ENCODE results near the gene PSMB10.

PSMB10 gene

GRCh38 chr16:67935101-67935401 is 1.6 kb downstream of the PSMB10 start:
- H3K4me3 ChIP-seq (ENCODE audit: low read depth, low read length), result peak overlapping the region; percentile 100
- TF ChIP-seq, protein P1, sequence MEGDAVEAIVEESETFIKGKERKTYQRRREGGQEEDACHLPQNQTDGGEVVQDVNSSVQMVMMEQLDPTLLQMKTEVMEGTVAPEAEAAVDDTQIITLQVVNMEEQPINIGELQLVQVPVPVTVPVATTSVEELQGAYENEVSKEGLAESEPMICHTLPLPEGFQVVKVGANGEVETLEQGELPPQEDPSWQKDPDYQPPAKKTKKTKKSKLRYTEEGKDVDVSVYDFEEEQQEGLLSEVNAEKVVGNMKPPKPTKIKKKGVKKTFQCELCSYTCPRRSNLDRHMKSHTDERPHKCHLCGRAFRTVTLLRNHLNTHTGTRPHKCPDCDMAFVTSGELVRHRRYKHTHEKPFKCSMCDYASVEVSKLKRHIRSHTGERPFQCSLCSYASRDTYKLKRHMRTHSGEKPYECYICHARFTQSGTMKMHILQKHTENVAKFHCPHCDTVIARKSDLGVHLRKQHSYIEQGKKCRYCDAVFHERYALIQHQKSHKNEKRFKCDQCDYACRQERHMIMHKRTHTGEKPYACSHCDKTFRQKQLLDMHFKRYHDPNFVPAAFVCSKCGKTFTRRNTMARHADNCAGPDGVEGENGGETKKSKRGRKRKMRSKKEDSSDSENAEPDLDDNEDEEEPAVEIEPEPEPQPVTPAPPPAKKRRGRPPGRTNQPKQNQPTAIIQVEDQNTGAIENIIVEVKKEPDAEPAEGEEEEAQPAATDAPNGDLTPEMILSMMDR (IDR thresholded peaks at IDR 0.05; ENCODE audit: insufficient read depth, low read length, missing control alignments), result no peak
- ChIA-PET POLR2A (interaction anchor here (0.8 to 2.5 kb wide), 12 partner anchors 11 to 263 kb away, joined by 3 to 11 read pairs (median 4); no protein-coding TSS in a partner anchor), CTCF (interaction anchor here (0.9 to 16.7 kb wide), 14 partner anchors 9 to 441 kb away, joined by 3 to 227 read pairs (median 4); partner anchors contain the start of gene NRN1L)
- DNase-seq (ENCODE audit: low read depth, low spot score), result no peak

DNA sequence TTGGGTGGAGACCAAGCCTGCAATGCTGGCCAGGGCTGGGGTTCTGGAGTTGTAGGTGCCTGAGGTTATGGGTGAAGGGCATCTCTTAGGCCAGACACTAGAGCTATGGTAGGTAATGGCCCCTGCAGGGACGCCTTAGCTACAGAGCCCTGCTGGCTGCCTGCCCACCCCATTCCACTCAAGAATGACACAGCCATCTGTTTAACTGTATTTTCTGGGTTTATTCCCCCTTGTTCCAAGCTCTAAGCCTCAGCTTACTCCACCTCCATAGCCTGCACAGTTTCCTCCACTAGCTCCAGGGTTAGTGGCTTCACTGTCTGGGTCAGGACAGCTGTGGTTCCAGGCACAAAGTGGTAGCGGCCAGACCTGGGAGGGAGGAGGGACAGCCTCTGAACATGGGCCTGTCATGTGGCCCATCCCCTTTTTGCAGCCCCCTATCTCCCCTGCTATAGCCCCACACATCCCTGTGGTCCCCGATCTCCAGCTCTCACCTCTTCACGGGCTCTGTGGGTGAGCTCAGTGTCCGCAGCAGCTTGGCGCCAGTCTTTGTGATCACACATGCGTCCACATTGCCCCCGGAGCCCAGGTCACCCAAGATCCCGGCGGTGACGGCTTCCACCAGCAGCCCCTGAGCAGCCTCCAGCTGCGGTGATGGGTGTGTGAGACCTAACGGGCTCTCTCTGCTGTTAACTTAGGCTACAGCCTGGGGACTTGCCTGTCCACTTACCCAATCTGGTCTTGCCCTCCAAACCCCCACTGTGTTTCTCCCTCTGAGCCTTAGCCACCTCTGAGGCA is 2.1 kb downstream of the PSMB10 start:
- ChIA-PET CTCF (interaction anchor here (0.9 to 16.7 kb wide), 15 partner anchors 9 to 440 kb away, joined by 3 to 227 read pairs (median 4); partner anchors contain the start of gene NRN1L), POLR2A (interaction anchor here (0.8 to 2.5 kb wide), 6 partner anchors 10 to 101 kb away, joined by 3 to 9 read pairs (median 4); no protein-coding TSS in a partner anchor)
- DNase-seq (ENCODE audit: low read depth, low spot score), result no peak
- peak overlapping the region; percentile 100 for H3K4me3 ChIP-seq (ENCODE audit: low read depth, low read length)
- TF ChIP-seq, protein P1 (IDR thresholded peaks at IDR 0.05; ENCODE audit: insufficient read depth, low read length, missing control alignments), result no peak

GRCh38 chr16:67933805-67934204 is 2.8 kb downstream of the PSMB10 start:
- CTCF ChIA-PET, result interaction anchor here (1.2 to 16.7 kb wide), 10 partner anchors 8 to 439 kb away, joined by 3 to 227 read pairs (median 5); partner anchors contain the start of gene NRN1L
- no peak for DNase-seq (ENCODE audit: low read depth, low spot score)
- POLR2A ChIA-PET, result interaction anchor here (2.5 kb wide), 1 partner anchor 10 kb away, joined by 9 read pairs; no protein-coding TSS in a partner anchor
- TF ChIP-seq, protein P1 (IDR thresholded peaks at IDR 0.05; ENCODE audit: insufficient read depth, low read length, missing control alignments), result no peak
- no peak overlapping the region for H3K4me3 ChIP-seq (ENCODE audit: low read depth, low read length)

DNA sequence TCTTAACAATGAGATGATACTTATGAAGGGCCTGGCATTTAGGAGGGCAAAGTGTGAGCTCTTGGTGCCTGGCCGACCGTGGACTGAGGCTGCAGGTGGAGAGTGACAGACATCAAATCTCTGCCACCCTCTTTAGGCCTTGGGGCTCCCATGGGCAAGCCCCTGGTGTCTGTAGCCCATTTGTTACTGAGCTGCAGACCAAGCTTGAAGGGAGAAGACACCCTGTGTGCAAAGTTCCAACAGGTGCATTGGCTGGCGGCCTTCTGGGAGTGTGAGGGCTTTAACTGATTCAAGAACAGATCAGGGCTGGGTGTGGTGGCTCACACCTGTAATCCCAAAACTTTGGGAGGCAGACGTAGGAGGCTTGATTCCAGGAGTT is 4.2 kb downstream of the PSMB10 start:
- H3K4me3 ChIP-seq (ENCODE audit: low read depth, low read length), result no peak overlapping the region
- DNase-seq (ENCODE audit: low read depth, low spot score), result no peak
- TF ChIP-seq, protein P1 (IDR thresholded peaks at IDR 0.05; ENCODE audit: insufficient read depth, low read length, missing control alignments), result no peak
- ChIA-PET CTCF (interaction anchor here (0.9 to 16.7 kb wide), 5 partner anchors 8 to 117 kb away, joined by 3 to 227 read pairs (median 4); partner anchors contain the start of gene NRN1L), POLR2A (no interaction called here)

GRCh38 chr16:67931712-67932461 is 4.8 kb downstream of the PSMB10 start, which contains the start of gene CTRL:
Gene CTRL, minus strand, starts transcription at chr16:67931862. Its CDS starts 10 bp downstream, at chr16:67931852.
- ChIA-PET CTCF (interaction anchor here (0.7 to 16.7 kb wide), 9 partner anchors 9 to 411 kb away, joined by 3 to 227 read pairs (median 4); partner anchors contain the start of gene NRN1L), POLR2A (interaction anchor here (1.0 kb wide), 1 partner anchor 118 kb away, joined by 3 read pairs; no protein-coding TSS in a partner anchor)
- no peak for DNase-seq (ENCODE audit: low read depth, low spot score)
- TF ChIP-seq, protein P1 (IDR thresholded peaks at IDR 0.05; ENCODE audit: insufficient read depth, low read length, missing control alignments), result peak; percentile 16
- H3K4me3 ChIP-seq (ENCODE audit: low read depth, low read length), result no peak within 1 kb of the TSS
